GM12872 (cell line): ENCODE measurements around the gene PRICKLE1.

Source experiments
- TF ChIP-seq, protein P1 (sequence below): IDR thresholded peaks from 3 replicates; pipeline ENCODE4 v1.5.1; 2011; ENCODE audit warnings: low read depth, mild to moderate bottlenecking, low read length, moderate library complexity; ENCODE audit not compliant: insufficient read depth

The PRICKLE1 gene

DNA sequence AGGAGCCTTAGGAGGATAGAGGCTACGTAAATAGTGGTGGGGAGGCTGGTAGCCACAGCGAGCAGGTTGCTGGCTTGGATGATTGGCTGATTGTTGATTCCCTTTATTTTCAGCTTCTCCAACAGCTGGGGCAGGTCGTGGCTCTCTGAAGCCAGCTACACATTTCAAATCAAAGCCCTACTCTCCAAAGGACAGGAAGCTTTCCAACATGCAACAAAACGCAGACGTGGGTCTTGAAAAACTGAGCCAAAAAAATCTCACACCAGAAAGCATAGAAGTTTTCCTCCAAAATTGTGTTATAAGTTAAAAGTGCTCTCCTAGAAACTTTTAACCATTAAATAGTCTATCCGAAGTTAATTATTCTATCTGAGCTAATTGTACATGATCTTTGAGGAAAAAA is 37.6 kb upstream of the PRICKLE1 start:
- TF ChIP-seq, protein P1, sequence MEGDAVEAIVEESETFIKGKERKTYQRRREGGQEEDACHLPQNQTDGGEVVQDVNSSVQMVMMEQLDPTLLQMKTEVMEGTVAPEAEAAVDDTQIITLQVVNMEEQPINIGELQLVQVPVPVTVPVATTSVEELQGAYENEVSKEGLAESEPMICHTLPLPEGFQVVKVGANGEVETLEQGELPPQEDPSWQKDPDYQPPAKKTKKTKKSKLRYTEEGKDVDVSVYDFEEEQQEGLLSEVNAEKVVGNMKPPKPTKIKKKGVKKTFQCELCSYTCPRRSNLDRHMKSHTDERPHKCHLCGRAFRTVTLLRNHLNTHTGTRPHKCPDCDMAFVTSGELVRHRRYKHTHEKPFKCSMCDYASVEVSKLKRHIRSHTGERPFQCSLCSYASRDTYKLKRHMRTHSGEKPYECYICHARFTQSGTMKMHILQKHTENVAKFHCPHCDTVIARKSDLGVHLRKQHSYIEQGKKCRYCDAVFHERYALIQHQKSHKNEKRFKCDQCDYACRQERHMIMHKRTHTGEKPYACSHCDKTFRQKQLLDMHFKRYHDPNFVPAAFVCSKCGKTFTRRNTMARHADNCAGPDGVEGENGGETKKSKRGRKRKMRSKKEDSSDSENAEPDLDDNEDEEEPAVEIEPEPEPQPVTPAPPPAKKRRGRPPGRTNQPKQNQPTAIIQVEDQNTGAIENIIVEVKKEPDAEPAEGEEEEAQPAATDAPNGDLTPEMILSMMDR, result no peak

DNA sequence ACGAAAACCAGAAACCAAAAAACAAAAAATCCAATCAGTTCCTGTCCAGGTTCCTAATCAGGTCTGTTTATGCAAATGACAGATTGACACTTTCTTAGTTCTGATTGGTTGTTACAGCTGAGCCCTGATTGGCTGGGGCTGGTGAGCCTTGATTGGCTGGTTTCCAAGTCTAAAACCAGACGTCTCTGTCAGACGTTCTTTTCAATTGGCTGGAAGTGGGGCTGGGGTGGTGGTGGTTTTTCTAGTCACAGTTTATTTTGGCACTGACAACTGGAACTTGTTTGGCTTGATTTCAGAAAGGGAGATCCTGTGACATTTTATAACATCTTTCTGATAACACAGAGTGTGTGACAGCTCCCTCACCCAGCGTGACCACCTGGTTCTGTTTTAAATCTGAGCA is 36.1 kb upstream of the PRICKLE1 start:
- TF ChIP-seq, protein P1, result no peak

DNA sequence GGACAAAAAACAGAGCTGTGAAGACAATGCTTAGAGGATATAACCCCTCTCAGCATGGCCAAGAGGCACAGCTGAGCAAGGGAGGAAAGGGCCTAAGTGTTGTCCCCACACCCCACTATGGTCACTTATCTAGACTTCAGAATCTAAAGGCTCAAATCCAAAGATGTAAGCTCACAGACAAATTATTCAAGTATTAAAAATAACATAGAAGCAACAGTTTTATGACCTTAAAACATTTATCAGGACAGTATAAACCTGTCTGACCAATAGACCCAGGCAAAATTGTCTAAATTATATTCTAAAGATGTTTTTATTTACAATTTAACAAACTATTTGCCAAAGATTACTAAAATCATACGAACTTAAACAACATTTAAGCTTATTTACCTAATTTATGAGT is 28.1 kb upstream of the PRICKLE1 start:
- TF ChIP-seq, protein P1, result no peak

DNA sequence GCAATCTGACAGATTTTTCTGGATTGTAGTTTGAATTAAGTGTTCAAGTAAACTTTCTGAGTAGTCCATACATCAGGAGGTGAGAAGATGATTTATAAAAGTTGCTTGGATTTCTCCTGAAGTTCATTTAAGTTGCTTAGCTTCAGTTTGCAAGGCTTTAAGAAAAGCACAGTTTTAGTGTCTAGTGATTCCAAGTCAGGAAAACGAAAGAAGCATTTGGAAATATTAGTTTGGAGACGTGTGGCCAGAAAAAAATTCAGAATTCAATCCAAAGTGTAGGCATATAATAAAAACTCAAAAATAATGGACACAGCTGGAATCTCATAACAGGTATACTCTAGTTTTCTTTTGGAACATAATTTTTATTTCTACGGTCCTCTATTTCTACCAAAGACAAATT is 25.5 kb upstream of the PRICKLE1 start:
- TF ChIP-seq, protein P1, result no peak

DNA sequence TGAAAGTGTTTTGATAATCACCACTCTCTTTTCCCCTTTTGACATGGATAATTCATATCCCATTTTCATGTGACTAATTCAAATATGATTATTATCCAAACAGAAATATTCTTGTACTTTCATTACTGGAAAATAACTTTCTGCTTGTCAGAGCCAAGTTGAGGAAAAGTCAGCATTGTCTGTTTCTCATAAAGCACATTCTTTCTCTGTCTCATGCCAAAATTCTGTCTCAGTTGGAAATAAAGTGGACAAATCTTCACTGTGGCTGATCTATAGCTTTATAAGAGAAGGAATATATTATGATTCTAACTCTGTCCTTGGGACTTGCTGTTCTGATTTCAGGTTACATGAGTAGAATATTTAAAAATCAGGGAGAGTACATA is 22.7 kb upstream of the PRICKLE1 start:
- TF ChIP-seq, protein P1, result no peak

DNA sequence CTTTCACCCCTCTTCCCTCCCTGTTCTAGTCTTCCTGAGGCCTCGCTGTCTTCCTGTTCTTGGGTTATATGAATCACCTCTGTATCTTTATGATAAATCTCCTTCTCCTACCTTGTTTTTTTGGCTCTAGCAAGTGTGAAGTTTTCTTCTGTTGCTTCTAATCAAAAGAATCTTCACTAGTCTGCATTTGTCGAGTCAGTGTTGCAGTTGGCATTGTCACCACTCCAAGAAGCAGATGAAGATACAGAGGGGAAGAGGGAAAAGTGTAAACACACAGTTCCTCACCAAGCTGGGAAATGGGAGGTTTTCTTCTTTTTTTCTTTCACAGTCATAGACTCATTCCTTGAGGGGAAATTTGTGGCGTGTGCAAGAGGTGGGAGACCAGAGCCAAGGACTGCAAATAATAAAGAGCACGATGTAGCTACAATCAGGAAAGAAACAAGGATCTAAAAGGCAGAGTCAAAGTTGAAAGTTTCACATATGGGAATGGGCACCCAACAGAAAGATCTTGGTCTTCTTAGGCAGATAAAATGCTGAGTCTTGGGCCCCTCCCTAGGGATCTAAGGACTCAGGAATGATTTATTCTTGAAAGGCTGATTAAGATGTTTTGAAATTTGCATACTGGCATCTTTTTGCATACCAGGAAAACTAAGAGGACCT is 22.2 kb upstream of the PRICKLE1 start:
- TF ChIP-seq, protein P1, result no peak

DNA sequence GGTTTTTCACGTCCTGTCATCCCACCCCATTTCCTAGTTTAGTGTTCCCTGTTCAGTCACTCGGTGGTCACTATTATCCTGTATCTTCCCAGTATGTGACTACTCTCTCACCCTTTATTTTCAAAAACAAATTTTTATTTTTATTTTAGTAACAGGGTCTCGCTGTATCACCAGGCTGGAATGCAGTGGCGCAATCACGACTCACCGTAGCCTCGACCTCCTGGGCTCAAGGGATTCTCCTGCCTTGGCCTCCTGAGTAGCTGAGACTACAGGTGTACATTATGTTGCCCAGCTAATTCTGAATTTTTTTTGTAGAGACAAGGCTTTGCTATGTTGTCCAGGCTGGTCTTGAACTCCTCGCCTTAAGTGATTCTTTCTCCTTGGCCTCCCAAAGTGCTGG is 20.1 kb upstream of the PRICKLE1 start:
- TF ChIP-seq, protein P1, result no peak
